Ramos (cell line): Measurements from ENCODE around the gene CPED1.
"Not testable (repeated sequence)": the region's sequence is repeated elsewhere in the genome, so short reads cannot be mapped to it uniquely, and the experiment has no call there.

ENCODE experiments used
- in situ Hi-C: fragments of 300-500 bp; cut with MboI; formaldehyde crosslinking; loops from one replicate; pipeline ENCODE4 v1.14.3; 2022; ENCODE audit warnings: low sequenced_read_pairs; ENCODE audit not compliant: unreplicated experiment

The CPED1 gene

GRCh38 chr7:121036776-121037175 is 48.3 kb downstream of the CPED1 start:
- in situ Hi-C loops = not testable (repeated sequence)

- in situ Hi-C loops = not testable (repeated sequence)
Measured at GRCh38 chr7:121037329-121037728, 48.8 kb downstream of the CPED1 start.

- in situ Hi-C loops = no loop called here
Measured at GRCh38 chr7:121037957-121038716, 49.6 kb downstream of the CPED1 start.

- in situ Hi-C loops = no loop called here
Measured at GRCh38 chr7:121038717-121039509, 50.4 kb downstream of the CPED1 start.

DNA sequence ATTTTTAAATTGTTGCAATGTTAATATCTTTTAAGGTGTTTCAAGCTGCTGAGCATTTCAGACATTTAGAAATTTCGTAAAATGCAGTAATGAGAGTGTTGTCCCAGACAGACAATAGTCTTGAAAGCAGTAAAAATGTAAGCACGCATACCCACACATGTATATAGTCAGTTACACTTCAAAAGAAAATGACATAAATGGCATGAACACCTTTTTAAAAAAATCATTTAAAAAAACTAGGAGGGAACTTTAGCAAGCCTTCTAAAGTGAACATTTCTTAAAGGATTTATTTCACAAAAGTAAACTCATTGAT is 51.0 kb downstream of the CPED1 start:
- in situ Hi-C loops = no loop called here

GRCh38 chr7:121039994-121040393 is 51.5 kb downstream of the CPED1 start:
- in situ Hi-C loops = no loop called here

DNA sequence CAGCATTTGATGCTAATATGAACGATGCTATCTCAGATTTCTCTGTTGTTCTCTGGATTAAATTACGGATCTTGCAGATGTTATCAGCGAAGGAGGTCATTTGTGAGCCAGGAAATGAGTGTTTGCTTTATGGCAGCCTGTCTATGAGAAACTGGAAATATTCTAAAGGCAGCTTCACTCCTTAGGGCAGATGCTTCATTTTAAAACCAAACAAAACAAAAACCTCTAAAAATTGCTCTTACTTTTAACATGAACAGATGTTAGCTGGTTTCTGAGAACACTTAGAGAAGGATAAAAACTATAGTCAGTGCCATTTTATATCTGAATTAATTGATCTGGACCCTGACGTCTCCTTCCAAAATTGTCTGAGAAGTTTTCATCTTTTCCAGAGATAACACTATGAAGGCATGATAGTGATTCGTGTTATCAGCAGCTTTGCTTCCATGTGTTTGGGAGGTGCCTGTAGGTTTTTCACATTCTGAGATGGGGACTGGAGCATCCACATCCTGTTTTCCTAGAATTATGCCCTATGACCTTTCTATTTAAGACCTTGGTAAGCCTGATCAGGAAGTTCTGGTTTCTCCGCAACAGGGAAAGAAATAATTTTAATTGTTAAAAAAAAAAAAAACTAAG is 53.1 kb downstream of the CPED1 start:
- in situ Hi-C loops = no loop called here

DNA sequence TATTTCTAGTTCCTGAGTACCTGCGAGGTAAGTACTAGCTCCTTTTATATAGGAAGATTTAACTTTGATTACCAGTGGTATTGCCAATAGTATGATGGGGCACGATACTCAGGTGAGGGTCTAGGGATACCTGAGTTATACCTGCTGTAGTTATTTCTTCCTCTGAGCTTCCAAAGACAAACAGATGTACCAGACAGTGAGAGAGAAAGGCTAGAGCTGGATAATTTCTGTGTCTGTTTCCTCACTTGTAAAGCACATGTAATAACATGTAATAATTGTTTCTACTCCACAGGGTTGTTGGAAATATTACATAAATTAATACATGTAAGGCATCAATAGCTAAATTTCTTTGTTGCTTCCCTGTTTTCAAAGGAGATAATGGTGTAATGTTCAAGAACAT is 53.7 kb downstream of the CPED1 start:
- in situ Hi-C loops = no loop called here

GRCh38 chr7:121042899-121043298 is 54.4 kb downstream of the CPED1 start:
- in situ Hi-C loops = no loop called here

GRCh38 chr7:121043314-121044234 is 55.1 kb downstream of the CPED1 start:
- in situ Hi-C loops = no loop called here

- in situ Hi-C loops = no loop called here
Measured at GRCh38 chr7:121045090-121045489, 56.6 kb downstream of the CPED1 start.

- in situ Hi-C loops = no loop called here
Measured at GRCh38 chr7:121046009-121046408, 57.5 kb downstream of the CPED1 start.

DNA sequence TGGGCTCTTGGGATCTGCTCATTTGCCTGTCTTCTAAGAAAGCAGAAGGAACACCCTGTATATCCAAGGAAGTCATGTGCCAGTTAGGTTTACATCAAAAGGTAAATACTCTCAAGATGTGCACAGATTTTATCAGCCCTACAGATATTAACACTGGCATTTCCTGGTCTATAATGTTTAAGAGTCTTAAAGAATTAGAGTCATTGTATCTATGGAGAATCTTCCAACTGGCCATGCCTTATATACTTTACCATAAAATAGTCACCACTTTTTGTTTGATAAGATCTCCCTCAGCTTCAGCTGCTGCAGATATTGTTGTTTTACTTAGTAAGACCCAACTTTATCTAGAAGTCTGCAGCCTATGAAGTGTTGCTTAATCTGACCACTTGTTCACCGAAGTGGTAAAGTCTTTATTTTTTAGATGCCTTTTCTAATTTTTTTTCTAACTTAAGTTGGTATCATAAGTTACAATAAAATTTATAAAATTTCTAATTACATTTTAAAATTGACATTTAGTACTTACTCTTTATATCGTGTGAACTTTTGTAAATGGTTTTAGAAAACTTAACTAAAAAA is 58.5 kb downstream of the CPED1 start:
- in situ Hi-C loops = no loop called here

DNA sequence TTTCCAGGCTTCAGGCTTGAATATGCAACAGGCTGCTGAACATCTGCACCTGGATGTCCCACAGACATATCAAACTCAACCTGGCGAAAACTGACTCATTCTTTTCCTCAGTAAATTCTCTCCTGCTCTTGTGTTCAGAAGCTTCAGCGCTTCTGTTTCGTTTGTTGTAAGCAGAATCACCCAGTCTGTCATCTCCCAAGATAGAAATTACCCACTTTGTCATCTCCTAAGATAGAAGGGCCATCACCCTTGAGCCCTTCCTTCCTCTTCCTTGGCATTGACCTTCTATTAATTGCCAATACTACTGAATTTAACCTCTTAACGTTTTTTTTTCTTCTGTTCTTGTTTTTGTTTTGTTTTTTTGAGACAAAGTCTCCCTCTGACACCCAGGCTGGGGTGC is 59.7 kb downstream of the CPED1 start:
- in situ Hi-C loops = no loop called here

DNA sequence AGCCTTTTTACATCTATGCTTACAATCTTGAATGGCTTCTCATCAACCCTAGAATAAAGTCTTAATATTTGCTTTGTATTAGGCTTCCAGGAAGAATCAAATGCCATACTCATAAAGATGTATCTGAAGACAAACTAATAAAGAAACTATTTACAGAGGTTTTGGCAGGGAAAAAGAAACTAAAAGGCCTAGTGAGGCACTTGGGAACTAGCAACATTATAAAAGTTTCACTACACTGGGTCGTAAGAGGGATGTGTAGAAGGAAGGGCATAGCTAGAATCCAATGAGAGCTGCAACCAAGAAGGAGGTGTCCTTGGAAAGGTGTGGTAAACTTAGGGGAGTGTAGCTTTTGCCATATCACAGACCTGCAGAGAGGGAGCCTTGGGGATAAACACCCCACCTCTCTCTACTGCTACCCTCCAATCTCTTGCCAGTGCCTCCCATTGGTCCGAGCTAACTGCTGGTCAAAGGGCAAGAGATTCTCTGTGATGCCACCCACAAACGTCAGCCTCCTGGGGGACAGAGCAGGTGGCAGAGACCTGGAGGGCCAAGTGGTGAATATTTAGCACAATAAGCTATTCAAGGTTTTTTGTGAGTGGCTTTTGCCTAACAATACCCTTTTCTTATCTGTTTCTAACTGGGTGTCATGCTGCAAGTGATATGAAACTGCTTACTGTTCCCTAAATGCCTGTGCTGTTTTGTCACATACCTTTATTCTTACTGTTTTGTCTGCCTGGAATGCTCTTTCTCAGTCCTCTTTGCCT is 60.7 kb downstream of the CPED1 start:
- in situ Hi-C loops = no loop called here

- in situ Hi-C loops = no loop called here
Measured at GRCh38 chr7:121049897-121050296, 61.4 kb downstream of the CPED1 start.

DNA sequence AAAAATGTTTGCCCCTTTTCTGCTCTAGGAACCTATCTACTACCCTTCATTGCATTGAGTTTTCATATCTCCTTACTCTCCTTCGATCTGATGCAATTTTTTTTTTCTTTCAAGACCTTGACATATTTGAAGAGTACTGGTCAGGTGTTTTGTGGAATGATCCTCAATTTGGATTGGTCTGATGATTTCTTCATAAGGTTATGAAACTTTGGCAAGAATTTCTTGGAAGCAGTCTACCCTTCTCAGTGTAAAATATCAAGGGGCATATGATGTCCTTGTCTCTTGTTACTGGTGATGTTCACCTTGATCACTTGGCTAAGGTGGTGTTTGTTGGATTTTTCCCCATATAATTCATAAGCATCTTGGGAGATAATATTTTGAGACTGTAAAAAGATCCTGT is 64.7 kb downstream of the CPED1 start:
- in situ Hi-C loops = no loop called here

GRCh38 chr7:121054925-121055324 is 66.4 kb downstream of the CPED1 start:
- in situ Hi-C loops = no loop called here

- in situ Hi-C loops = no loop called here
Measured at GRCh38 chr7:121057878-121058277, 69.4 kb downstream of the CPED1 start.
